ENCODE measurements around the gene LCE7A.

DNA sequence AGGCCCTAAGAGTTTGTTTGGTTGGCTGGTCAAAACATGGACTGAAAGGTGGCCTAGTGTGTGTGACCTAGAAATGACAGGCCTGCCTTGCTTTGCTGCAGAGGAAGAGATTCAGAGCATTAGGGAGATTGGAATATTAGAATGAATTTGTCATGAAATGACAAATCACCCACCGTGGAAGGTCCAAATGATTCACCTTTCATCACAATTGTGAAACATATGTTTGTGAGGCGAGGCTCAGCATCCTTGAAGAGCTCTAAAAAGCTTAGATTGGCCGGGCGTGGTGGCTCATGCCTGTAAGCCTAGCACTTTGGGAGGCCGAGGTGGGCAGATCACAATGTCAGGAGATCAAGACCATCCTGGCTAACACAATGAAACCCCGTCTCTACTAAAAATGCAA is 42.5 kb upstream of the LCE7A start:
- TF ChIP-seq, protein P1, sequence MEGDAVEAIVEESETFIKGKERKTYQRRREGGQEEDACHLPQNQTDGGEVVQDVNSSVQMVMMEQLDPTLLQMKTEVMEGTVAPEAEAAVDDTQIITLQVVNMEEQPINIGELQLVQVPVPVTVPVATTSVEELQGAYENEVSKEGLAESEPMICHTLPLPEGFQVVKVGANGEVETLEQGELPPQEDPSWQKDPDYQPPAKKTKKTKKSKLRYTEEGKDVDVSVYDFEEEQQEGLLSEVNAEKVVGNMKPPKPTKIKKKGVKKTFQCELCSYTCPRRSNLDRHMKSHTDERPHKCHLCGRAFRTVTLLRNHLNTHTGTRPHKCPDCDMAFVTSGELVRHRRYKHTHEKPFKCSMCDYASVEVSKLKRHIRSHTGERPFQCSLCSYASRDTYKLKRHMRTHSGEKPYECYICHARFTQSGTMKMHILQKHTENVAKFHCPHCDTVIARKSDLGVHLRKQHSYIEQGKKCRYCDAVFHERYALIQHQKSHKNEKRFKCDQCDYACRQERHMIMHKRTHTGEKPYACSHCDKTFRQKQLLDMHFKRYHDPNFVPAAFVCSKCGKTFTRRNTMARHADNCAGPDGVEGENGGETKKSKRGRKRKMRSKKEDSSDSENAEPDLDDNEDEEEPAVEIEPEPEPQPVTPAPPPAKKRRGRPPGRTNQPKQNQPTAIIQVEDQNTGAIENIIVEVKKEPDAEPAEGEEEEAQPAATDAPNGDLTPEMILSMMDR (IDR thresholded peaks at IDR 0.05): no peak
- TF ChIP-seq ZFX (IDR thresholded peaks at IDR 0.05; ENCODE audit: borderline replicate concordance): no peak
